ENCODE measurements around the gene OSBPL1A.

Gene OSBPL1A

DNA sequence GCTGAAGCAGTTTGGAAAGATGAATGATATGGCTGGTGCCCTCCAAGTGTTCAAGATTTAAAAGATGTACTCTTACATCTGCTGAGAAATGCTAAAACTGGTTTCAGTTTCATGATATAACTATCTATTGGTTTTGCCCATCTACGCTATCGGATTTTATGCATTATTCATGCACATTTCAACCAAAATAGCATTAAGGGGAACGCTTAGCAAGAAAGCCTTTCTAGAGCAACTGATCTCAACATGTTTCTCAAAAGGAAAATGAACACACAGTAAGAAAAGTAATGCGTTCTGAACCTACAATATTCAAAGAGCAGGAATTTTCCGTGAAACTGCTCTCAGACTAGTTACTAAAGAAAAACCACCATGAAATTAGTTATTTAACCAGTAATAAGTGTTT lies 164.8 kb downstream of the OSBPL1A start:
- no peak for TF ChIP-seq CTCF (IDR thresholded peaks at IDR 0.05; ENCODE audit: control insufficient read depth, insufficient read depth, low read depth, low read length, missing control alignments)
- H3K4me3 ChIP-seq (ENCODE audit: control insufficient read depth, low read depth, low read length) = no peak overlapping the region
- DNase-seq (ENCODE audit: low read depth) = no peak

DNA sequence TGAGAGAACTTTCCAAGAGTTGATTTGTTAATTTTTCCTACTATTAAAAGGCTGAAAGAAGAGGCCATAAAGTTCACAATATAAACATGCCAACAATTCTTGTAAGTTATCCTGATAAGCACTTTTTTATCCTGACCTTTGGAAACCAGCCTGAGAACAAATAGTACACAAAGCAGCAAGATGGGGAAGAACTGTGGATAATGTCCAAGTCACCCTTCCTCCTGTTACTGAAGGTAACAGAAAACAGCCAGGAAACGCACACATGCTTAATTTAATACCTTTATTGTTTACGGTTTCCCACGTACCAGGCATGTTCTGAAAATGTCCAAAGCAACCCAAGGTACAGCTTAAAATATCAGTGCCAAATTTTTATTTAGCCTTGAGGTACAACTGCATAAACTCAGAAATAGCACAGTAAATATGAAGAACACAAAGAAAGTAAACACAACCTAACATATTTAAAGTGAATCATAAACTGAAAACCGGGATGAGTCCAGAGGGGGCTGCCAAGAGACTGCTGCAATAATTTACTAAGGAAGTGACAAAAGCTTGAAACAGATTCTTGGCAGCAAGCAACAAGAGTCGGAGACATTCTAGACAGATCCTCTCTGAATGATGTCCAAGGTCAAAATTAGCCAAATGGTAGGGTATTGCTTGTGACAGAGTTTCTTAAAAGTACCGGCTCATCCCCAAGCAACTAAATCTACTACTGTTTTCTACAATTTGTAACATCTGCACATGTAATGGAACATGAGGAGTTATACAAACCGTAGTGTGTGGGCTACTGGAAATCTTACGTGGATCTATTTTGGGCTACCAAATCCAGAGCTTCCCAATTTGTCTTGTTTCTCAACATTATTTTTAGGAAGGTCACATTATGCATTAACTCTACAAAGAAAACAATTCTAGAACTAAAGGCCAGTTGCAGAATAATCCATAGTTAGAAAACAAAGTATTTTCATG lies 165.6 kb downstream of the OSBPL1A start:
- no peak overlapping the region for H3K4me3 ChIP-seq (ENCODE audit: control insufficient read depth, low read depth, low read length)
- TF ChIP-seq CTCF (IDR thresholded peaks at IDR 0.05; ENCODE audit: control insufficient read depth, insufficient read depth, low read depth, low read length, missing control alignments) = no peak
- no peak for DNase-seq (ENCODE audit: low read depth)

GRCh38 chr18:24230766-24231165 lies 166.9 kb downstream of the OSBPL1A start:
- TF ChIP-seq CTCF (IDR thresholded peaks at IDR 0.05; ENCODE audit: control insufficient read depth, insufficient read depth, low read depth, low read length, missing control alignments) = no peak
- DNase-seq (ENCODE audit: low read depth) = no peak
- H3K4me3 ChIP-seq (ENCODE audit: control insufficient read depth, low read depth, low read length) = no peak overlapping the region

GRCh38 chr18:24228667-24229041 lies 169.0 kb downstream of the OSBPL1A start:
- no peak for DNase-seq (ENCODE audit: low read depth)
- no peak overlapping the region for H3K4me3 ChIP-seq (ENCODE audit: control insufficient read depth, low read depth, low read length)
- TF ChIP-seq CTCF (IDR thresholded peaks at IDR 0.05; ENCODE audit: control insufficient read depth, insufficient read depth, low read depth, low read length, missing control alignments) = no peak

DNA sequence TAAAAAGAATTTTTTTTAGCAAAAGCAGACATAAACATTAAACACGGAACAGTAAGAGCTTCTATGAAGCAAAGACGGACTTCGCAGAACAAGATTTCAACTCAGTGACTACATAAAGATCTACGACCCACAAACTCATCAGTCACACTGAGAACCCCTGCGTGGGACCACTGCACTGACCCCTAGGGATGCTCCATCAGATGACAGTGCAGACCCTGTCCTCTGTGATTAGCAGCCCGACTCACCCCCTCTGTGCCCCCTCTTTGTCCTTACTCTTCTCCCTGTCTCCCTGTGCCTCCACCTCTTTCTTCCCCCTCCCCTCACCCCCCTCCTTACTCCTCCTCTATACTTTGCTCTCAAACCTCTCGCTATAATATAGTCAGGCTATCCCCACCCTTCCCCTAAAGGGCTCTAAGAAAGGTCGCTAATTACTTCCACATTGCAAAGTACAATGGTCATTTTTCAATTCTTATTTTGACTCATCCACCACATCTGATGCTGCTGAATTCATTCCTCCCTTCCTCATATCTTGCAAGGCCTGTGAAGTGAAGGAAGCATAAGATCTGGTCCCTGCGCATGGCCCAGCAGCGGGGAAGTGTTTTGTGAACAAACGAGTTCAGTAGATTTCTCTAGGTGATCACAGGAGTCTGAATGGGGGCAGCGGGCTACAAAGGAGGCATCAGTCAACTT lies 169.5 kb downstream of the OSBPL1A start:
- no peak overlapping the region for H3K4me3 ChIP-seq (ENCODE audit: control insufficient read depth, low read depth, low read length)
- peak; percentile 23 for DNase-seq (ENCODE audit: low read depth)
- TF ChIP-seq CTCF (IDR thresholded peaks at IDR 0.05; ENCODE audit: control insufficient read depth, insufficient read depth, low read depth, low read length, missing control alignments) = no peak

GRCh38 chr18:24220318-24220688 lies 177.3 kb downstream of the OSBPL1A start:
- H3K4me3 ChIP-seq (ENCODE audit: control insufficient read depth, low read depth, low read length) = no peak overlapping the region
- DNase-seq (ENCODE audit: low read depth) = no peak
- TF ChIP-seq CTCF (IDR thresholded peaks at IDR 0.05; ENCODE audit: control insufficient read depth, insufficient read depth, low read depth, low read length, missing control alignments) = no peak

Measured in AG09309 (cell line).